ENCODE results near the gene CTU2.

DNA sequence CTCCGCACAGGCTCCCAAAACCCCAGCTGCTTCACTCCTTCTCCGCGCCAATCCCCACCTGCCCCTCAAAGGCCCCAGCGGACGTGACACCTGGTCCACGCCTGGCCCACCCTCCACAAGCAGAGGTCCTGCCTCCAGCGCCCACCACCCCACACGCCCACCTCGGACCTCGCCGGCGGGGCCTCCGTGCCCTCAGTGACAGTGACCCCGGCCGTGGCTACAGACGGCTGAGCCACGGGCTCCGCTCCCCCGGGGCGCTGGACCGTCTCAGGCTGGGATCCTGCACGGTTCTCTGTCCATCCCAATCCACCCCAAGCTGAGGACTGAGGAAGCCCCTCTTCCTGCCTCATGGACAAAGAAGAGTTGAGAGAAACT is 53.7 kb downstream of the CTU2 start:
- TF ChIP-seq, protein P1, sequence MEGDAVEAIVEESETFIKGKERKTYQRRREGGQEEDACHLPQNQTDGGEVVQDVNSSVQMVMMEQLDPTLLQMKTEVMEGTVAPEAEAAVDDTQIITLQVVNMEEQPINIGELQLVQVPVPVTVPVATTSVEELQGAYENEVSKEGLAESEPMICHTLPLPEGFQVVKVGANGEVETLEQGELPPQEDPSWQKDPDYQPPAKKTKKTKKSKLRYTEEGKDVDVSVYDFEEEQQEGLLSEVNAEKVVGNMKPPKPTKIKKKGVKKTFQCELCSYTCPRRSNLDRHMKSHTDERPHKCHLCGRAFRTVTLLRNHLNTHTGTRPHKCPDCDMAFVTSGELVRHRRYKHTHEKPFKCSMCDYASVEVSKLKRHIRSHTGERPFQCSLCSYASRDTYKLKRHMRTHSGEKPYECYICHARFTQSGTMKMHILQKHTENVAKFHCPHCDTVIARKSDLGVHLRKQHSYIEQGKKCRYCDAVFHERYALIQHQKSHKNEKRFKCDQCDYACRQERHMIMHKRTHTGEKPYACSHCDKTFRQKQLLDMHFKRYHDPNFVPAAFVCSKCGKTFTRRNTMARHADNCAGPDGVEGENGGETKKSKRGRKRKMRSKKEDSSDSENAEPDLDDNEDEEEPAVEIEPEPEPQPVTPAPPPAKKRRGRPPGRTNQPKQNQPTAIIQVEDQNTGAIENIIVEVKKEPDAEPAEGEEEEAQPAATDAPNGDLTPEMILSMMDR (IDR thresholded peaks at IDR 0.05) = no peak
- TF ChIP-seq POLR2A (IDR thresholded peaks at IDR 0.05) (no peak), EP300 (IDR thresholded peaks at IDR 0.05) (no peak)
